ENCODE results near the gene ST7L. TPM values are rescaled to one million over a fixed set of nuclear protein-coding genes. Genes with fewer than 3 reads are reported as not detected.
A peak's percentile ranks its signal among the peaks of the same experiment; 100 is the strongest.

Gene ST7L
- total and polyA plus RNA-seq, 2 of the 4 experiments (the other 2 are of a cell fraction), result 7.7 to 14.7 TPM

GRCh38 chr1:112557385-112557784 lies 61.6 kb downstream of the ST7L start:
- BruUV-seq (replicated peaks), result no TSS peak

More at GRCh38 chr1:112557385-112557784, 61.6 kb downstream of the ST7L start:
- in situ Hi-C loops (cut with MboI; ENCODE audit: low sequenced_read_pairs) (no loop called here), dilution Hi-C loops (cut with HindIII; ENCODE audit: low sequenced_read_pairs, unreplicated experiment) (no loop called here), intact Hi-C loops (cut with micrococcal nuclease) (no loop called here)
- POLR2A ChIA-PET (ENCODE audit: unreplicated experiment), result no interaction called here
- H3K9ac ChIP-seq (ENCODE audit: low read depth, low read length), result no peak overlapping the region
- H3K23ac ChIP-seq (ENCODE audit: low read depth, low read length), result no peak overlapping the region
- no peak overlapping the region; the same call in 1 of the 2 replicates for H3K14ac ChIP-seq (replicated peaks; ENCODE audit: low read depth, low read length)
- H3K27me3 ChIP-seq (ENCODE audit: control insufficient read depth, insufficient read depth, low read length), result no peaks in the 10 kb centered on the region
- 0 out of 2 replicates have a peak overlapping the region, but pooled peaks have one; percentile 57 for H2BK20ac ChIP-seq (ENCODE audit: low read depth, low read length)
- H3K18ac ChIP-seq (ENCODE audit: low read depth, low read length), result no peak overlapping the region
- H4K5ac ChIP-seq (ENCODE audit: low read depth, low read length), result no peak overlapping the region
- H4K20me1 ChIP-seq (ENCODE audit: insufficient read depth, low read length), result no peaks in the 10 kb centered on the region
- H2AK5ac ChIP-seq (ENCODE audit: low read depth, low read length), result no peak overlapping the region
- DNase-seq (peak; percentile 62), ATAC-seq (ENCODE audit: low read depth) (peak; percentile 79)
- no peaks in the 10 kb centered on the region for H3K4me1 ChIP-seq (ENCODE audit: control insufficient read depth, insufficient read depth, low read length)
- no peak for TF ChIP-seq USF2 (IDR thresholded peaks at IDR 0.05; ENCODE audit: low read depth, low read length)
- no peak for TF ChIP-seq BHLHE40 (IDR thresholded peaks at IDR 0.05; ENCODE audit: low read depth, low read length)
- TF ChIP-seq SMC3 (IDR thresholded peaks at IDR 0.05; ENCODE audit: low read depth, low read length), result no peak
- TF ChIP-seq RCOR1 (IDR thresholded peaks at IDR 0.05; ENCODE audit: insufficient replicate concordance, low read length), result no peak
- no peak for TF ChIP-seq MAZ (IDR thresholded peaks at IDR 0.05; ENCODE audit: borderline replicate concordance, low read depth, low read length)
- TF ChIP-seq NFE2L2 (IDR thresholded peaks at IDR 0.05; ENCODE audit: low read depth, low read length), result peak; percentile 94
- no peak for TF ChIP-seq CTCF (conservative IDR thresholded peaks at IDR 0.05; ENCODE audit: low read depth, low read length)
- TF ChIP-seq RAD21 (IDR thresholded peaks at IDR 0.05; ENCODE audit: low read length), result no peak
- no peak for TF ChIP-seq CHD1 (IDR thresholded peaks at IDR 0.05; ENCODE audit: low read depth, low read length)
- TF ChIP-seq RFX5 (IDR thresholded peaks at IDR 0.05; ENCODE audit: low read depth, low read length), result no peak
- no peak for TF ChIP-seq MXI1 (IDR thresholded peaks at IDR 0.05; ENCODE audit: borderline replicate concordance, low read depth, low read length)
- TF ChIP-seq MAFK (IDR thresholded peaks at IDR 0.05; ENCODE audit: low read depth, low read length), result peak; percentile 88
- TF ChIP-seq ELK1 (IDR thresholded peaks at IDR 0.05; ENCODE audit: borderline replicate concordance, low read depth, low read length), result no peak
- TF ChIP-seq FOS (IDR thresholded peaks at IDR 0.05; ENCODE audit: low read depth, low read length), result no peak
- H2AK9ac ChIP-seq (replicated peaks; ENCODE audit: low read depth, low read length, poor library complexity), result no peak overlapping the region
- H3K4me2 ChIP-seq (ENCODE audit: low read depth, low read length), result no peak overlapping the region
- 0 out of 2 replicates have a peak overlapping the region, but pooled peaks have one; percentile 50 for H3K4ac ChIP-seq (ENCODE audit: low read depth, low read length)
- no peak overlapping the region for H3K56ac ChIP-seq (ENCODE audit: extremely low read depth, insufficient read depth, low read length)
- WGBS, 2 experiments (ENCODE audit: extremely low coverage in 2 of 2, insufficient read length in 1 of 2), result no CpG with 5 or more reads among the region's 1 CpG
- no peaks in the 10 kb centered on the region for H3K9me1 ChIP-seq (ENCODE audit: insufficient read depth, low read length)
- no peak overlapping the region for H3K4me3 ChIP-seq (ENCODE audit: insufficient read depth, low read depth, low read length)
- H3K36me3 ChIP-seq (ENCODE audit: control insufficient read depth, insufficient read depth, low read length), result peaks cover 4% of the 10 kb centered on the region
- CTCF ChIA-PET, result no interaction called here
- H4K91ac ChIP-seq (ENCODE audit: insufficient read depth, low read depth, low read length), result no peak overlapping the region
- no peak overlapping the region for H2BK15ac ChIP-seq (ENCODE audit: low read depth, low read length)
- no peak overlapping the region for H4K8ac ChIP-seq (ENCODE audit: low read depth in 2 of 2, low read length in 2 of 2)
- peak overlapping the region; percentile 41; the same call in 1 of the 2 replicates for H3K27ac ChIP-seq (ENCODE audit: insufficient read depth, low read length)
- no peaks in the 10 kb centered on the region; a peak in 1 of 4 replicates for H3K79me1 ChIP-seq (ENCODE audit: low read depth in 1 of 2, low read length in 2 of 2)
- H3K9me3 ChIP-seq (ENCODE audit: control insufficient read depth, insufficient read depth, low read length), result no peaks in the 10 kb centered on the region
- peak overlapping the region; percentile 69 for H2BK5ac ChIP-seq (ENCODE audit: low read depth, low read length, poor library complexity, severe bottlenecking)
- no peak overlapping the region for H2AFZ ChIP-seq (replicated peaks; ENCODE audit: low read length, poor library complexity)
- H2BK120ac ChIP-seq (ENCODE audit: low read depth, low read length), result no peak overlapping the region

All from IMR-90 (cell line).